Inflammatory macrophage treated with lipopolysaccharide for 4 hours (primary cell): Measurements from ENCODE around the gene OR8B3.
"Not testable (repeated sequence)": the region's sequence is repeated elsewhere in the genome, so short reads cannot be mapped to it uniquely, and the experiment has no call there.

Experiments
- DNase-seq: peaks from one replicate; pipeline ENCODE4 v3.0.0-alpha.2; 2020

Gene OR8B3

GRCh38 chr11:124398924-124399323 lies at the start of gene OR8B3:
OR8B3 (minus strand) TSS chr11:124399024; CDS start chr11:124397351, 1,673 bp downstream.
- no peak for DNase-seq

- no peak for DNase-seq
Observed at GRCh38 chr11:124446916-124447315, 48.1 kb upstream of the OR8B3 start.

- no peak for DNase-seq
Observed at GRCh38 chr11:124445646-124446150, 46.9 kb upstream of the OR8B3 start, which contains the start of gene OR8B8. OR8B8 (minus strand) TSS chr11:124445696; CDS start chr11:124441085, 4,611 bp downstream.

- DNase-seq: no peak
Observed at GRCh38 chr11:124442847-124443246, 44.0 kb upstream of the OR8B3 start.

GRCh38 chr11:124442442-124442841 lies 43.6 kb upstream of the OR8B3 start:
- DNase-seq: no peak

DNA sequence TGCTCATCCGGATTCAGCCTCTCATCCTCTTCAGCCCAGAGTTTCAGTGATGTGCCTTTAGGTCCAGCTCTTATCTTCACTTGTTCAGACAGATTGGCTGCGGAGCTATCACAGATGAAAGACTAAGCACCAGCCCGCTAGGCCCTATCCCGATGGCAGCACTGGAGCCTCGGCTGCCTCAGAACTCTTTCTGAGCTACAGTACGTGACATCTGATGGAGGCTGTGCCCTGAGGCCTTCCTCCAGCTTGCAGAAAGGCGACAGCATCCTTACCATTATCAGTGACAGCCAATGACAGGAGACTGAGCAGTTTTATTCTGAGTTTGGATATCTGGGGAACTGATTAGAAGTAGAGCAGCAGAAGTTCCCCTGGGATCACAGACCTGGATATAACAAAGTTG lies 42.7 kb upstream of the OR8B3 start:
- no peak for DNase-seq

- no peak for DNase-seq
Observed at GRCh38 chr11:124441081-124441480, 42.3 kb upstream of the OR8B3 start.

- no peak for DNase-seq
Observed at GRCh38 chr11:124440608-124441007, 41.8 kb upstream of the OR8B3 start.

DNA sequence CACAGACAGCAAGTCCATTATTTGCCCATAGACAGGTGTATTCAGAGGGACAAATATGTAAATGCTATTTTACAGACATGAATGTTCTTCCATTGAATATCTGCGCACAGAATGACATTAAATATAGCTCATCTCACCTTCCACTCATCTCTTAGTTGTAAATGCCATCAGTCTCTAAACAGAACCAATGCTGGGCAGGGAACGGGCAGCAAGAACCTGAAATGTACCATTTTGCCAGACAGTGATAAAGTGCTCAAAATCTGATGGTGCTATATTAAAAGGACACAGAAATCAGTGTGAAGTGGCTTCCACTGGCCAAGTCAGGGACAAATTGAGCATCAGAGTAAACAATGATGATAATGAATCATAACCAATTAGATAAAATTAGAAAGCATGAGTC lies 35.9 kb upstream of the OR8B3 start:
- DNase-seq: no peak

GRCh38 chr11:124429599-124429998 lies 30.8 kb upstream of the OR8B3 start:
- DNase-seq: no peak

- DNase-seq: no peak
Observed at GRCh38 chr11:124424384-124424921, 25.6 kb upstream of the OR8B3 start, which contains the start of gene OR8B4. OR8B4 (minus strand) TSS chr11:124424871; CDS start chr11:124424871, 0 bp downstream.

DNA sequence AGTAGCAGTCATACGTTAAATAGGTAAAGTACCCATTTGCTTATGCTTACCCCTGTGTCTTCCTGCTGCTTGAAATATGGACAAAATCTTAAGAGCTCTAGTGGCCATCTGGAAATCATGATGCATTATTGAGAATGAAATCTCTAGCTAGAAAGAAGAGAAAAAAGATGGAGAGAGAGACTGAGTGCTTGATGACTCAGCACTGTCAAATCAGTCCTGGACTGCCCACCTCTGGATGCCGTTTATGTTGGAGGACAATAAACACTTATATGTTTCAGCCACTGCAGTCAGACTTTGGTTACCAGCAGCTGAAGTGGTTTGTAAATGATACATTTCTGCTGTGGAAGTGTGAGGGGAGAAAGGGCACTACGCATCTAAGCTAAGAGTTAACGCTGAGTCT lies 22.2 kb upstream of the OR8B3 start:
- DNase-seq: no peak

DNA sequence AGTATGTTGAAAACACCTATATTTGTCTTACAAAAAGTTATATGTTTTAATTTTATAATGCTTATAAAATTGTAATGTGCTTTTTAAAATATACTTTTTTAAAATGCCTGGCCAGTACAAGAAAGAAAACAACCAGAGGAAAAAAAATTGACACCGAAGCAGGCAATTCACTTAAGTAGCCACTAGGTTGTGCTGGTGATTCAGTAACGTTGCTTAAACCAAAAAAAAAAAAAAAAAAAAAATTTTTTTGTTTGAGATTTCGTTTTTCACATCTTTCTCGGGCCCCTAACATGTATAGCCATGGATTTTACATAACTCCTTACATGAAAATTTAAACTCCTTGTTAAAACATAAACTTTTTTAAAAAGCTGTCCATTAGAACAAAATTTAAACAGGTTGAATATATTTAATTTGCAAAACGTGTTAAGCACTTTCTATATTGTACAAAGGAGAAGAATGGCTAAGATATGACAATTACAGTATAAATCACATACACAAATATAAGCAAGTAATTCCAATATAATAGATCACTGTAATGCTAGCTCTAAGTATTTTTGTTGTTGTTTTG lies 16.6 kb upstream of the OR8B3 start:
- DNase-seq: peak; percentile 25

- DNase-seq: no peak
Observed at GRCh38 chr11:124409906-124410305, 11.1 kb upstream of the OR8B3 start.

DNA sequence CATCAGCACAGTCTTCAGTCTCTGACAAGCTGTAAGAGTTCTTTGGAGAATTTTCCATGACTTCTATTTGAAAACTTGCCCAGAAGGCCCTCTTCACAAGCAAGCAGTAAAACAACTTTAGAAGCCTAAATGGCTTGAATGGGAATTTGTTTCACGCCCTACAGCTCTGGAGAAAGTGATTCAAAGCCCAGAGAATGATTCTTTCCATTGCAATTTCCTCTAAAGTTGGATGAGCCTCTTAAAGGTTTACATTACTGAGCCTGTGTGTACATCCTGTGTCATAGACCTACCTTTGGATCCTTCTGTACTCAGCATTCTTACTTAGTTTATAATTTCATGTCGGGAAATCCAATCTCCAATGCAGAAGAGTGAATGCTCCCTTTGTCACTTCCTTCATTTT lies 6.8 kb upstream of the OR8B3 start:
- no peak for DNase-seq

GRCh38 chr11:124403186-124403585 lies 4.4 kb upstream of the OR8B3 start:
- not testable (repeated sequence) for DNase-seq

GRCh38 chr11:124402326-124402922 lies 3.6 kb upstream of the OR8B3 start:
- DNase-seq: peak; percentile 67

DNA sequence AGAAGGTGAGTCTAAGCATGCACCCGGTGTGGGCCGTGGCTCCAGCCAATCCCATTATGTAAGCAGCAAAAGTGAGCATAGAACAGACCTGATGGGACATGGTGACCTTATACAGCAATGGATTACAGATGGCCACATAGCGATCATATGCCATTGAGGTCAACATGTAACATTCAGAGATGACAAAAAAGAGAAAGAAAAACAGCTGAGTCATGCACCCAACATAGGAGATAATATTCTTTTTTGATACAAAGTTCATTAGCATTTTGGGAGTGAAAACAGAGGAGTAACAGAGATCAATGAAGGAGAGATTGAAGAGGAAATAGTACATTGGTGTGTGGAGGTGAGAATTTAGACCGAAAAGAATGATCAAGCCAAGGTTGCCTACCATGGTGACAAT lies 2.0 kb downstream of the OR8B3 start:
- not testable (repeated sequence) for DNase-seq

DNA sequence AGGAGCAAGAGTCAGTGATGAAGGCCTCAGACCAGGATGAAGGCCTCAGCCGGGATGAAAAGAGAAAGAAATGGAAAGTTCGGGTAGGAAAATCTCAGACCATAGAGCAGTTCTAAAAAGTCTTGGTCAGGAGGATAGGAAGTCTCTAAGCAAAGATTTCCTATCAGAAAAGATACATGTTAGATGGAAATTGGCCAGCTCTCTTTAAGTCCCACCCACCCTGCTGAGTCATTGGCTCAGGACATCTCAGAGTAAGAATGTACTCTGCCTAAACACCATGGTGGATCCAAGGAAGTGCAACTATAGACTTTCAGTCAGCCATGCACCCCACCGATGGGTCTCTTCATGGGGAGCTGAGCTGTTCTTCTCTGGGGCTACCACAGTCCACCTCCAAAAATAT lies 4.4 kb downstream of the OR8B3 start:
- no peak for DNase-seq

DNA sequence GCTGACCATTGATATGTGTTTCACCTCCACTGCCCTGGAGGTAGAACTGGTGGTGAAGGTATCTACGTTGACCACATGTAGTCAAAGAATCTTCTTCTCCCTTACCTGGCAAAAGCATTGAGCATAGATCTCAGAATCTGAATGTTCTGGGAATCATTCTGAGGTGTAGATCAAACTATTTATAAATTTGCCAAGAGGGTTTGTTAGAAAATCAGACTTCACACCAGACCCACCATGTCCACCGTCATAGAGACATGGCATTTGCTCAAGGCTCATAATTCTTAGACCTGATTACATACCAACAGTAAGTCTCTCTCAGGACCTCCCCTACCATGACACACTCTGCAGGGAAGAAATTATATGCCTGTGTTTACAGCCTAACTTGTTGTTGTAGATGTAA lies 14.4 kb downstream of the OR8B3 start, which contains the start of gene OR8B2:
Gene OR8B2, minus strand, starts transcription at position 101 of the 400 bp plus-strand sequence. CDS start 1,156 bp downstream, outside the sequence.
- no peak for DNase-seq

GRCh38 chr11:124382857-124383256 lies 16.0 kb downstream of the OR8B3 start:
- DNase-seq: not testable (repeated sequence)

- no peak for DNase-seq
Observed at GRCh38 chr11:124380585-124380984, 18.2 kb downstream of the OR8B3 start.

GRCh38 chr11:124376280-124376679 lies 22.5 kb downstream of the OR8B3 start:
- no peak for DNase-seq

- peak; percentile 36 for DNase-seq
Observed at GRCh38 chr11:124359566-124359965, 39.3 kb downstream of the OR8B3 start.
